IPS DF 4.7 (cell line): ENCODE measurements around the gene PKM.
A peak's percentile ranks its signal among the peaks of the same experiment; 100 is the strongest.

ENCODE experiments used
- DNase-seq: peaks from one replicate; pipeline ENCODE4 v3.0.0-alpha.2; 2013; ENCODE audit warnings: low spot score; ENCODE audit errors: extremely low read depth

PKM gene

DNA sequence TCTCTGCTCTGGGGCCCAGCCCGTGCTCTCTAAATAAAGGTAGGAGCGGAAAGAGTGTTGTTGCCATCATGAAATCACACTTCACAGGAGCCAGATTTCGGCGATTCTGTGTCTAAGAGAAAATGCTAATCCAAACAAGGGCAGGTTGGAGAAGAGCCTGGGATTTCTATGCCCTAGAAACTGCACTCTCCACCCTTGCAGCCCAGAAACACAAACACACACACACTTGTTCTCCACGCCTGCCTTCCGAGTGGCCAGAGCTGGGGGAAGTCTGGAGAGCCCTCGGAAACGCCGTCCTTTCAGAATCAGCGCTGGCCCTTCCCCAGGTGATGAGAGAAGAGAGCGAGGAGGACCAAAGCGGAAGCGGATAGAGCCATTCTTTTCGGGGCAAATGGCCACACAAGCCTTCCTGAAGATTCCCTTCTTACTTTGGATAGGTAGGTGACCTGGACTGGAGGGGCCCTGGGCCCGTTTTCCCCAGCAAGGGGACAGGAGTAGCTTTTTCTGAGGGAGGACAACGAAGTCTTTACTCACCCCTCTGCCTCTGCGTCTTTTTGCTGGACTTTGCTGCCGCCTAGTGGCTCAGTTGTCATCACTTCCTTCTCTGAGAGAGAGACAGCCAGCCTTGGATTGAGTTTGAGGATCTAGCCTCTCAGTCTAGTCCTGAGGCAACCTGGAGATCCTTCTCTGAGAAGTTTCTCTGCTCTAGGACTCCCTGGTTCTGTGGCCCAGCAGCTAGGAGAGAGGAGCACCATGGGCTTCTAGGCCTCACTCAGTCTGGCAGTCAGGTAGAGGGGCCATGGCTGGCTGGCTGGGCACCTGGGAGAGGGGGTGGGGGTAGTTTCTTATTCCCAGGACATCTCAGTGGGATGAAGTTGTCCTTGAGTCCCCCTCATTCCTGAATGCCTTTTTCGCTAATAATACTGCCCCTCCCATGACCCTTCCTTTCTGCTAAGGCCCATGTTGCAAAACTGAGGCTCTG lies 75.1 kb downstream of the PKM start:
- DNase-seq = peak; percentile 71

DNA sequence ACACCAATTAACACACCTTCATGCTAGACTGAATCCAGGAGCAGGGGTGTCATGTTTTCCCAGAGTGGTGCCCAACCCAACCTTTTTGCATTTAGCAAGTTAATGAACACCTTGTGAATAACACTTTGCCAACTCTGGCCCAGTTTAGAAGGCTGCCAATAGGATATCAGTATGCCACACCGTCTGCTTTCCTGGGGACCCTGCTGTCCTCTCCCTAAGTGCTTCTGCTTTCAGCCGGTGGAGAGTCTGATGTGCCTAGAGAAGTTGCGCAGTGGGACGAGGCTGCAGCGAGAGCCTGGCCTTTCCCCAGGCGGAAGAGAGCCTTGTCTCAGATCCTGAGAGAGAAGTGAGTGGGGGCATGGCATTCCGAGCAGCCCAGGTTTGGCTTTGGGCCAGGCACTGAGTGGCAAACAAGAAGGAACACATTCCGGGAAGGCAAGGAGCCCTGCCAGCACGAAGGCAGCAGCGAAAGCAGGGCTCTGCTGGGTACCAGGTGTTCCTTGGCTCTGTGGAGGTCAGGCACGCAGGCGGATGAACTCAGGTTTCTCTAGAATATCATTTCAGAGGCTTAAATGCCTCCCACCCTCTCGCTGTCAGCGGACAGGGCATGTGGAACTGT lies 75.9 kb downstream of the PKM start:
- no peak for DNase-seq

DNA sequence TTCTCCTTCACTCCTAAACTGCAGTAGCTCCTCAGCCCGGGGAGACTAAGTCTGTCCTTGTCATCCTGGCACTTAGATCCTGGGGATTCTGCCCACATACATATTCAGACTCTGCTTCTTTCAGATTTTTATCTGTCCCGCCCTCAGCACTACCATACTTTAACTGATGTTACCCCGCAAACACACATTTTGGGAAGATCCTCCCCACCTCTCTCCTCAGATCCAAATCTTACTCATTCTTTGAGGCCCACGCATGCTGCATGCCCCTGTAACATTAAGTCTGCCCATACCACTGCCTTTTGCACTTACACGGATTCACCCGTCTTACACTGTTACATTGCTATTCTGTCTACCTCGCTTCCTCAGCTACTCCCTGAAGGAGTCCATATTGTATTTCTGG lies 76.7 kb downstream of the PKM start:
- DNase-seq = no peak

DNA sequence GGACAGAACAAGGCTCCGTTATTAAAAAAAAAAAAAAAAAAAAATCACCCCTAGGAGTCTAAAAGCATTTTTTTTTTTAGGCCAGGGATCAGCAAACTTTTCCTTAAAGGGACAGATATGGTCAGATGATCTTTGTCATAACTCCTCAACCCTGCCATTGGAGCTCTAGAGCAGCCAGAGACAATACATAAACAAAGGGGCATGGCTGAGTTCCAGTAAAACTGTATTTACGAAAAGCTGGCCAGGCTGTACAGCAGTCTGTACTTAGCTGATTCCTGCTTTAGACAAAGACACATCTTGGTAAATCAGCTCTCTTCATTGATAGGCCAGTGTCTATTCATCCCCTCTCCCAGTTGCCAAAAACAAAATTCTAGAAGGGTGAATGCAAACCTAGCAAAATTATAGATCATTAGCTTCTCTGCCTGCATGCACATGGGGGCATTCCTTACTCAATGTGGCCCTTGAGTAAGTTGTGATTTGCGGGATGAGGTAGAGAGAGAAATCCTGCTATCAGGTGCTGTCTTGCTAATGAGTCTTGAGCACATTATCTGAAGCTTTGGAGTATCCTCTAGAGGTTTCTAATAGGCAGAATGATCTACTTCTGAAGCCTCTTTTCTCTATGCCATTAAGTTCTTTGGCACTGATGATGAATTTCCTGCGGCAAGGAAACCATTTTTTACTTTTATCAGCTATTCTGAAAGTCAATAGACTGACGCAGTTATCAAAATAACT lies 77.6 kb downstream of the PKM start:
- DNase-seq = no peak
